ENCODE results near the gene PEX11G.

DNA sequence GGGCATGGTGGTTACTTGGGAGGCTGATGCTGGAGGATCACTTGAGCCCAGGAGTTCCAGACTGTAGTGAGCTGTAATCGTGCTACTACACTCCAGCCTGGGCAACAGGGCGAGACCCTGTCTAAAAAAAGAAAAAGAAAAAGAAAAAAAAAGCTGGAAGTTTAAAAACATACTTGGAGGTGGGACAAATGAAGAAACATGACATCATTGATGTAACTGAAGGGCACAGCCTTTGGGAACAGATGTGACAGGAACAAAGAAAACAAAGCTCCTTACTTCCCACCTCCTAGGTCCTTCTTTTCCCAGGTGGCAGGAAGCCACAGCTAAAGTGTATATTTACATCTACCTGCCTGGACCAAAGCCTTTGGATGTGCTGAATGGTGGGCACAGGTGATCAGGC is 1.9 kb downstream of the PEX11G start:
- TF ChIP-seq, protein P1, sequence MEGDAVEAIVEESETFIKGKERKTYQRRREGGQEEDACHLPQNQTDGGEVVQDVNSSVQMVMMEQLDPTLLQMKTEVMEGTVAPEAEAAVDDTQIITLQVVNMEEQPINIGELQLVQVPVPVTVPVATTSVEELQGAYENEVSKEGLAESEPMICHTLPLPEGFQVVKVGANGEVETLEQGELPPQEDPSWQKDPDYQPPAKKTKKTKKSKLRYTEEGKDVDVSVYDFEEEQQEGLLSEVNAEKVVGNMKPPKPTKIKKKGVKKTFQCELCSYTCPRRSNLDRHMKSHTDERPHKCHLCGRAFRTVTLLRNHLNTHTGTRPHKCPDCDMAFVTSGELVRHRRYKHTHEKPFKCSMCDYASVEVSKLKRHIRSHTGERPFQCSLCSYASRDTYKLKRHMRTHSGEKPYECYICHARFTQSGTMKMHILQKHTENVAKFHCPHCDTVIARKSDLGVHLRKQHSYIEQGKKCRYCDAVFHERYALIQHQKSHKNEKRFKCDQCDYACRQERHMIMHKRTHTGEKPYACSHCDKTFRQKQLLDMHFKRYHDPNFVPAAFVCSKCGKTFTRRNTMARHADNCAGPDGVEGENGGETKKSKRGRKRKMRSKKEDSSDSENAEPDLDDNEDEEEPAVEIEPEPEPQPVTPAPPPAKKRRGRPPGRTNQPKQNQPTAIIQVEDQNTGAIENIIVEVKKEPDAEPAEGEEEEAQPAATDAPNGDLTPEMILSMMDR (IDR thresholded peaks at IDR 0.05), result no peak
- no peak for TF ChIP-seq POLR2A (IDR thresholded peaks at IDR 0.05)
